SU-DHL-6 (cell line): ENCODE measurements around the gene PSMB1.

Source experiments
- H2AFZ ChIP-seq: fragments of 200-600 bp; sonication (generic); 2 replicates; pipeline ENCODE4 v1.6.1; 2014; ENCODE audit warnings: low read depth, mild to moderate bottlenecking, moderate library complexity, mixed read lengths, antibody characterized with exemption, low read length; ENCODE audit not compliant: severe bottlenecking
- H3F3A ChIP-seq: fragments of 200-600 bp; shearing (Covaris generic); 2 replicates; pipeline ENCODE4 v1.6.0; 2016; ENCODE audit warnings: antibody characterized with exemption, mild to moderate bottlenecking; ENCODE audit not compliant: insufficient read depth
- H3K27ac ChIP-seq: fragments of 200-600 bp; sonication (generic); 2 replicates; pipeline ENCODE4 v1.5.1; 2016; ENCODE audit warnings: low read depth, mild to moderate bottlenecking, low read length, moderate library complexity, mixed read lengths
- H3K27me3 ChIP-seq: fragments of 200-600 bp; sonication (generic), shearing (Covaris generic); 2 replicates; pipeline ENCODE4 v1.6.0; 2014; ENCODE audit warnings: mild to moderate bottlenecking, low read length
- H3K36me3 ChIP-seq: fragments of 200-600 bp; sonication (generic); 2 replicates; pipeline ENCODE4 v1.6.1; 2014; ENCODE audit warnings: mild to moderate bottlenecking, low read length, mixed read lengths
- H3K4me2 ChIP-seq: fragments of 300-600, 200-600 bp; shearing (Covaris generic), sonication (generic); 2 replicates; pipeline ENCODE4 v1.6.0; 2014; ENCODE audit warnings: low read length, low read depth, mild to moderate bottlenecking; ENCODE audit not compliant: poor library complexity, severe bottlenecking
- H3K4me3 ChIP-seq: fragments of 200-600 bp; sonication (generic); 2 replicates; pipeline ENCODE4 v1.5.1; 2014; ENCODE audit warnings: antibody characterized with exemption, low read length, mild to moderate bottlenecking, mixed read lengths; ENCODE audit not compliant: insufficient read depth, poor library complexity, severe bottlenecking
- H3K79me2 ChIP-seq: fragments of 200-600 bp; sonication (generic); 2 replicates; pipeline ENCODE4 v1.6.1; 2014; ENCODE audit warnings: mild to moderate bottlenecking, low read length, moderate library complexity; ENCODE audit not compliant: insufficient read depth
- H3K9ac ChIP-seq: fragments of 200-600 bp; sonication (generic); 2 replicates; pipeline ENCODE4 v1.7.0; 2014; ENCODE audit warnings: mild to moderate bottlenecking, low read length
- H3K9me2 ChIP-seq: fragments of 200-600 bp; sonication (generic); replicated peaks from 2 replicates; pipeline ENCODE4 v1.6.1; 2014; ENCODE audit warnings: low read length; ENCODE audit not compliant: insufficient read depth
- H3K9me3 ChIP-seq: fragments of 200-600 bp; sonication (generic); 2 replicates; pipeline ENCODE4 v1.6.1; 2014; ENCODE audit warnings: low read length, mixed read lengths; ENCODE audit not compliant: insufficient read depth
- H4K20me1 ChIP-seq: fragments of 200-600 bp; sonication (generic); 2 replicates; pipeline ENCODE4 v1.6.1; 2014; ENCODE audit warnings: low read depth, mild to moderate bottlenecking, antibody characterized with exemption, low read length, moderate library complexity, mixed read lengths
- EZH2phosphoT487 ChIP-seq: fragments of 200-600 bp; sonication (generic), shearing (Covaris generic); conservative IDR thresholded peaks from 2 replicates; pipeline ENCODE4 v1.6.1; 2018; ENCODE audit warnings: mild to moderate bottlenecking, antibody characterized with exemption, low read length, moderate library complexity, mixed read lengths
- TF ChIP-seq, protein P1 (sequence below): fragments of 200-600 bp; sonication (generic); IDR thresholded peaks from one replicate; pipeline ENCODE4 v1.5.1; 2017; ENCODE audit warnings: antibody characterized with exemption, mild to moderate bottlenecking, low read length, moderate library complexity; ENCODE audit not compliant: insufficient read depth, poor library complexity, severe bottlenecking

Gene PSMB1

GRCh38 chr6:170490259-170490658 is 62.8 kb downstream of the PSMB1 start:
- Histone ChIP-seq H4K20me1 (no peaks in the 10 kb centered on the region), H3K4me3 (no peak overlapping the region), H3K27ac (no peak overlapping the region), H3K9ac (no peak overlapping the region), H3K79me2 (no peaks in the 10 kb centered on the region), H3K9me2 (no peaks in the 10 kb centered on the region), H3K4me2 (no peak overlapping the region), H3F3A (no peaks in the 10 kb centered on the region), H3K36me3 (no peaks in the 10 kb centered on the region), H3K9me3 (no peaks in the 10 kb centered on the region), H3K27me3 (no peaks in the 10 kb centered on the region), H2AFZ (no peak overlapping the region)
- TF ChIP-seq, protein P1, sequence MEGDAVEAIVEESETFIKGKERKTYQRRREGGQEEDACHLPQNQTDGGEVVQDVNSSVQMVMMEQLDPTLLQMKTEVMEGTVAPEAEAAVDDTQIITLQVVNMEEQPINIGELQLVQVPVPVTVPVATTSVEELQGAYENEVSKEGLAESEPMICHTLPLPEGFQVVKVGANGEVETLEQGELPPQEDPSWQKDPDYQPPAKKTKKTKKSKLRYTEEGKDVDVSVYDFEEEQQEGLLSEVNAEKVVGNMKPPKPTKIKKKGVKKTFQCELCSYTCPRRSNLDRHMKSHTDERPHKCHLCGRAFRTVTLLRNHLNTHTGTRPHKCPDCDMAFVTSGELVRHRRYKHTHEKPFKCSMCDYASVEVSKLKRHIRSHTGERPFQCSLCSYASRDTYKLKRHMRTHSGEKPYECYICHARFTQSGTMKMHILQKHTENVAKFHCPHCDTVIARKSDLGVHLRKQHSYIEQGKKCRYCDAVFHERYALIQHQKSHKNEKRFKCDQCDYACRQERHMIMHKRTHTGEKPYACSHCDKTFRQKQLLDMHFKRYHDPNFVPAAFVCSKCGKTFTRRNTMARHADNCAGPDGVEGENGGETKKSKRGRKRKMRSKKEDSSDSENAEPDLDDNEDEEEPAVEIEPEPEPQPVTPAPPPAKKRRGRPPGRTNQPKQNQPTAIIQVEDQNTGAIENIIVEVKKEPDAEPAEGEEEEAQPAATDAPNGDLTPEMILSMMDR = no peak
- TF ChIP-seq EZH2phosphoT487 = no peak

- no peaks in the 10 kb centered on the region for H3K27me3 ChIP-seq
- no peak overlapping the region for H2AFZ ChIP-seq
- no peaks in the 10 kb centered on the region for H3F3A ChIP-seq
- no peak overlapping the region for H3K9ac ChIP-seq
- H3K4me3 ChIP-seq = no peak overlapping the region
- no peak overlapping the region for H3K27ac ChIP-seq
- H3K79me2 ChIP-seq = no peaks in the 10 kb centered on the region
- H3K36me3 ChIP-seq = no peaks in the 10 kb centered on the region
- H3K9me2 ChIP-seq = no peaks in the 10 kb centered on the region
- H3K4me2 ChIP-seq = no peak overlapping the region
- TF ChIP-seq EZH2phosphoT487 = no peak
- TF ChIP-seq, protein P1 = no peak
- H3K9me3 ChIP-seq = no peaks in the 10 kb centered on the region
- H4K20me1 ChIP-seq = no peaks in the 10 kb centered on the region
These were observed 63.3 kb downstream of the PSMB1 start for GRCh38 chr6:170489836-170490235.

- Histone ChIP-seq H3K36me3 (no peaks in the 10 kb centered on the region), H3K9ac (no peak overlapping the region), H3K4me3 (no peak overlapping the region), H3K27ac (no peak overlapping the region), H3K27me3 (no peaks in the 10 kb centered on the region), H3F3A (no peaks in the 10 kb centered on the region), H4K20me1 (no peaks in the 10 kb centered on the region), H3K9me3 (no peaks in the 10 kb centered on the region), H3K4me2 (no peak overlapping the region), H3K9me2 (no peaks in the 10 kb centered on the region), H3K79me2 (no peaks in the 10 kb centered on the region), H2AFZ (no peak overlapping the region)
- TF ChIP-seq, protein P1 = no peak
- TF ChIP-seq EZH2phosphoT487 = no peak
These were observed 65.3 kb downstream of the PSMB1 start for GRCh38 chr6:170487707-170488329.
